Measurements from ENCODE around the gene PARD3B. TPM values are rescaled to one million over a fixed set of nuclear protein-coding genes. Genes with fewer than 3 reads are reported as not detected.

The PARD3B gene
- total RNA-seq, 1 donor from 2014 or later: 0.96 TPM

GRCh38 chr2:204586444-204587180 is 41.3 kb downstream of the PARD3B start:
- intact Hi-C loops (cut with micrococcal nuclease): no loop called here

GRCh38 chr2:204590063-204590462 is 44.8 kb downstream of the PARD3B start:
- intact Hi-C loops (cut with micrococcal nuclease): no loop called here

GRCh38 chr2:204591225-204591624 is 46.0 kb downstream of the PARD3B start:
- intact Hi-C loops (cut with micrococcal nuclease): no loop called here

GRCh38 chr2:204604061-204604460 is 58.8 kb downstream of the PARD3B start:
- intact Hi-C loops (cut with micrococcal nuclease): no loop called here

- intact Hi-C loops (cut with micrococcal nuclease): no loop called here
These were observed 63.1 kb downstream of the PARD3B start for GRCh38 chr2:204608237-204608939.

GRCh38 chr2:204611017-204611631 is 65.8 kb downstream of the PARD3B start:
- intact Hi-C loops (cut with micrococcal nuclease): no loop called here

GRCh38 chr2:204611764-204612163 is 66.5 kb downstream of the PARD3B start:
- intact Hi-C loops (cut with micrococcal nuclease): no loop called here

- intact Hi-C loops (cut with micrococcal nuclease): no loop called here
These were observed 68.4 kb downstream of the PARD3B start for GRCh38 chr2:204613635-204614034.

GRCh38 chr2:204615456-204615855 is 70.2 kb downstream of the PARD3B start:
- intact Hi-C loops (cut with micrococcal nuclease): no loop called here

- intact Hi-C loops (cut with micrococcal nuclease): no loop called here
These were observed 79.9 kb downstream of the PARD3B start for GRCh38 chr2:204625135-204625534.

GRCh38 chr2:204628926-204629712 is 83.8 kb downstream of the PARD3B start:
- intact Hi-C loops (cut with micrococcal nuclease): no loop called here

- intact Hi-C loops (cut with micrococcal nuclease): no loop called here
These were observed 87.1 kb downstream of the PARD3B start for GRCh38 chr2:204632410-204632809.

- intact Hi-C loops (cut with micrococcal nuclease): no loop called here
These were observed 89.3 kb downstream of the PARD3B start for GRCh38 chr2:204634564-204634963.

GRCh38 chr2:204635478-204635877 is 90.2 kb downstream of the PARD3B start:
- intact Hi-C loops (cut with micrococcal nuclease): no loop called here

GRCh38 chr2:204638471-204639194 is 93.4 kb downstream of the PARD3B start:
- intact Hi-C loops (cut with micrococcal nuclease): no loop called here

- intact Hi-C loops (cut with micrococcal nuclease): no loop called here
These were observed 98.1 kb downstream of the PARD3B start for GRCh38 chr2:204643326-204643725.

- intact Hi-C loops (cut with micrococcal nuclease): no loop called here
These were observed 99.9 kb downstream of the PARD3B start for GRCh38 chr2:204645018-204645773.

- intact Hi-C loops (cut with micrococcal nuclease): no loop called here
These were observed 102.4 kb downstream of the PARD3B start for GRCh38 chr2:204647626-204648025.

GRCh38 chr2:204650611-204651010 is 105.3 kb downstream of the PARD3B start:
- intact Hi-C loops (cut with micrococcal nuclease): no loop called here

- intact Hi-C loops (cut with micrococcal nuclease): no loop called here
These were observed 106.8 kb downstream of the PARD3B start for GRCh38 chr2:204652063-204652462.

Measured in T-helper 1 cell treated with Interleukin-12 subunit alpha and Interleukin-12 subunit beta and Interleukin-4 antibody, amounts not matched to agents 30 ng/mL and 1 ng/mL, for 36 hours (primary cell).